ENCODE data around the gene SSX3.
"Not testable (repeated sequence)": the region's sequence is repeated elsewhere in the genome, so short reads cannot be mapped to it uniquely, and the experiment has no call there.

The SSX3 gene

GRCh38 chrX:48356315-48357094 is at the start of gene SSX3:
TSS of gene SSX3 (minus strand) at chrX:48356703. CDS start at chrX:48355249, 1,454 bp downstream.
- DNase-seq (ENCODE audit: low read depth in 2 of 2), result not testable (repeated sequence)

- DNase-seq (ENCODE audit: low read depth in 2 of 2), result not testable (repeated sequence)
Measured at GRCh38 chrX:48397825-48398224, 41.3 kb upstream of the SSX3 start.

GRCh38 chrX:48396931-48397330 is 40.4 kb upstream of the SSX3 start:
- DNase-seq (ENCODE audit: low read depth in 2 of 2), result not testable (repeated sequence)

- not testable (repeated sequence) for DNase-seq (ENCODE audit: low read depth in 2 of 2)
Measured at GRCh38 chrX:48383239-48383638, 26.7 kb upstream of the SSX3 start, which contains the start of gene SSX4. TSS of gene SSX4 (plus strand) at chrX:48383539. CDS start at chrX:48384054, 515 bp downstream.

- not testable (repeated sequence) for DNase-seq (ENCODE audit: low read depth in 2 of 2)
Measured at GRCh38 chrX:48370408-48370807, 13.9 kb upstream of the SSX3 start.

- not testable (repeated sequence) for DNase-seq (ENCODE audit: low read depth in 2 of 2)
Measured at GRCh38 chrX:48367717-48368408, 11.4 kb upstream of the SSX3 start.

GRCh38 chrX:48359281-48359680 is 2.8 kb upstream of the SSX3 start:
- not testable (repeated sequence) for DNase-seq (ENCODE audit: low read depth in 2 of 2)

- no peak for DNase-seq (ENCODE audit: low read depth in 2 of 2)
Measured at GRCh38 chrX:48357681-48358080, 1.2 kb upstream of the SSX3 start.

GRCh38 chrX:48346059-48346458 is 10.4 kb downstream of the SSX3 start:
- not testable (repeated sequence) for DNase-seq (ENCODE audit: low read depth in 2 of 2)

- DNase-seq (ENCODE audit: low read depth in 2 of 2), result not testable (repeated sequence)
Measured at GRCh38 chrX:48313996-48314395, 42.5 kb downstream of the SSX3 start.

- no peak for DNase-seq (ENCODE audit: low read depth in 2 of 2)
Measured at GRCh38 chrX:48306175-48306574, 50.3 kb downstream of the SSX3 start.

Measured in stimulated activated CD4-positive, alpha-beta T cell treated with anti-CD3 and anti-CD28 coated beads, Interleukin-1b, Interleukin-23, amount 100 ng/mL, for 4 hours (primary cell).